D721Med (cell line): ENCODE data around the gene ORM2.
"Not testable (repeated sequence)": the region's sequence is repeated elsewhere in the genome, so short reads cannot be mapped to it uniquely, and the experiment has no call there.

ENCODE experiments used
- DNase-seq: peaks from one replicate; pipeline ENCODE4 v3.0.0; 2011; ENCODE audit warnings: low spot score; ENCODE audit not compliant: insufficient read length
- FAIRE-seq: peaks from 2 replicates; lab custom pipeline; 2011; peaks lifted over from hg19 to GRCh38; lab: Jason Lieb, UNC
- CTCF ChIP-seq: IDR thresholded peaks from 2 replicates; pipeline ENCODE4 v1.5.1; 2012; ENCODE audit warnings: mild to moderate bottlenecking, control low read depth; ENCODE audit not compliant: insufficient read depth; ENCODE audit errors: missing control alignments

Gene ORM2

DNA sequence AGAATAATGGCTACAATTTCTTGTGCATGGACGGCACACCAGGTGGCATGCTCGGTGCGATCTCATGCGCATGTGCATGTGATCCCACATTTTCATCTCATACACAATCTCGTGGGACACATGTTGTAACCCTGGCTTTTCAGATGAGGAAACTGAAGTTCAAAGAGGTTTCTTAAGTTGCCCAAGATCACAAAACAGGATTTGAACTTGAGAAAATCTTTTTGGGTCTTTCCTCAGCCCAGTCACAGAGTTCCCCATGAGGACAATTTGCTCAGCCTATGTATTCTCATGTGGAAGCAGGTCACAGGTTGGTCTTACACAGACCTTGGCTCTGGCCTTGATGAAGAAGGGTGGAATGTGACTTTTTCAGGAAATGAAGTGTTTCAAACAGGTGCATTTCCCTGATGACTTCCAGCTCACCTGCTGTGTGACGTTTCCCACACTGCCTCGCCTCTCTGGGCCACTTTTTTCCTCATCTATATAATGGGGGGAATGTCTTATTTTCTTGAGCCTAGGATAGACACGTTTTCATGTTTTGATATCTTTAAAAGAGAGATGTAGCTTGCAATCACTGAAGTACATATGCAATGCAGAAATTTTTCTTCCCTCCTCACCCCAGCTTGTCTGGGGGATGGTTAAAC, 13.8 kb upstream of the ORM2 start:
- no peak for TF ChIP-seq CTCF
- FAIRE-seq = no peak
- DNase-seq = no peak

- no peak for TF ChIP-seq CTCF
- no peak for FAIRE-seq
- DNase-seq = no peak
Observed at GRCh38 chr9:114316605-114317230, 13.0 kb upstream of the ORM2 start.

- TF ChIP-seq CTCF = no peak
- DNase-seq (no peak), FAIRE-seq (no peak)
Observed at GRCh38 chr9:114317665-114318357, 11.9 kb upstream of the ORM2 start.

DNA sequence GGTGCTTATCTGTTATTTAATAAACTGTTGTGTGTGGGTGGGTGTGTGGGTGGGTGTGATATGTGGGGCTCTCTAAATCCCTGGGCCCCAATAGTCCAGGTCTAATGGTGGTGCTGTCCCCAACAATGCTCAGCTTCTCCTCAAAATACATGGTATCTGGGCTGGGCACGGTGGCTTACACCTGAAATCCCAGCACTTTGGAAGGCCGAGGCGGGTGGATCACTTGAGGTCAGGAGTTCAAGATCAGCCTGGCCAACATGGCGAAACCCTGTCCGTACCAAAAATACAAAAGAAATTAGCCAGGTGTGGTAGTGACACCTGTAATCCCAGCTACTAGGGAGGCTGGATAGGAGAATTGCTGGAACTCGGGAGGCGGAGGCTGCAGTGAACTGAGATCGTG, 11.3 kb upstream of the ORM2 start:
- TF ChIP-seq CTCF = no peak
- FAIRE-seq = no peak
- DNase-seq = no peak

DNA sequence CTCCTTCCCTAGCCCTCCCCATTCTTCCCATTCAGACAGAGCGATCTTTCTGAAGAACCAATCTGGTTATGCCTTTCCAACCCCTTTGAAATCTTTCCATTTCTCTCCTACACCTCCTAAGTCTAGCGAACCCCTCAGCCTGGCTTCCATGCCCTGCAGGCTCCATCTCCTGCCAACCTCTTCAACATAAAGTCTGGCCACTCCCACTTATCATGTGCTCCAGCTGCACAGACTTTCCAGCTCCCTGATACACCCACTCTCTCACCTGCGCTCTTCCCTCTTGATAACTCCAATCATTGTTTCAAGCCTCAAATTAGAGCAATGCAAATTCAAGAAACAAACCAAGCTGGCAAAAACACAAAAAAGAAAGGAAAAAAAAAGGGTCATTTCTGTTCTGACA, 10.5 kb upstream of the ORM2 start:
- FAIRE-seq (no peak), DNase-seq (no peak)
- no peak for TF ChIP-seq CTCF

GRCh38 chr9:114320710-114321109, 9.0 kb upstream of the ORM2 start:
- not testable (repeated sequence) for DNase-seq, FAIRE-seq

DNA sequence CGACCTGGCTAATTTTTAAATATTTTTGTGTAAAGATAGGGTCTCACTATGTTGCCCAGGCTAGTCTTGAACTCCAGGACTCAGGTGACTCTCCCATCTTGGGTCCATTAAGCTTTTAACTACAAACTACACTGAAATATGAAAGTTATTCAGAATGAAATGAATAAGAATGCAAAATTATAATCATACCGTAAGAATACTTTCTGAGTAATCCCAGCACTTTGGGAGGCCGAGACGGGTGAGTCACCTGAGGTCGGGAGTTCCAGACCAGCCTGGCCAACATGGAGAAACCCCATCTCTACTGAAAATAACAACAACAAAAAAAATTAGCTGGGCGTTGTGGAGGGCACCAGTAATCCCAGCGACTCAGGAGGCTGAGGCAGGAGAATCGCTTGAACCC, 7.9 kb upstream of the ORM2 start:
- FAIRE-seq (no peak), DNase-seq (no peak)

GRCh38 chr9:114322160-114322818, 7.4 kb upstream of the ORM2 start:
- FAIRE-seq, DNase-seq: not testable (repeated sequence)

More for the DNA sequence above, 7.9 kb upstream of the ORM2 start:
- no peak for TF ChIP-seq CTCF

DNA sequence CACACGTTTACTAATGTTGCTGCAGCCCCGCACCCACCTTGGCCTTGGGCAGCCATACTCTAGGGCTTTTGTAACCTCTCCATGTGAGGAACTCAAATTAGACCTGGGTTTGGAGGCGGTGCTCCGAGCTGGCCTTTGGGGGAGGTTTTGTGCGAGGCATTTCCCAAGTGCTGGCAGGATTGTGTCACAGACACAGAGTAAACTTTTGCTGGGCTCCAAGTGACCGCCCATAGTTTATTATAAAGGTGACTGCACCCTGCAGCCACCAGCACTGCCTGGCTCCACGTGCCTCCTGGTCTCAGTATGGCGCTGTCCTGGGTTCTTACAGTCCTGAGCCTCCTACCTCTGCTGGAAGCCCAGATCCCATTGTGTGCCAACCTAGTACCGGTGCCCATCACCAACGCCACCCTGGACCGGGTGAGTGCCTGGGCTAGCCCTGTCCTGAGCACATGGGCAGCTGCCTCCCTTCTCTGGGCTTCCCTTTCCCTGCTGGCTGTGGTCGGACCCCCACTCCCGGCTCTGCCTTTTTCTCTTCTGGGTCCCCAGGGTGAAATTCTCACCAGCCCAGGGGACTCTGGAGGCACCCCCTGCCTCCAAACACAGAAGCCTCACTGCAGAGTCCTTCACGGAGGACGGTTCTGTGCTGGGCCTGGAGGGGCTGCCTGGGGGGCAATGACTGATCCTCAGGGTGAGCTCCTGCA, 6.7 kb upstream of the ORM2 start, which contains the start of gene ORM1:
Gene ORM1, plus strand, starts transcription at position 268 of the 701 bp plus-strand sequence. Its CDS starts 36 bp downstream, at position 304.
- not testable (repeated sequence) for DNase-seq, FAIRE-seq

- FAIRE-seq = not testable (repeated sequence)
Observed at GRCh38 chr9:114323849-114324248, 5.8 kb upstream of the ORM2 start.

More at GRCh38 chr9:114323849-114324248, 5.8 kb upstream of the ORM2 start:
- not testable (repeated sequence) for DNase-seq
